Astrocyte (in vitro differentiated cells and primary cell): ENCODE data around the gene MAST1.

Source experiments
- EZH2 ChIP-seq: IDR thresholded peaks from 2 replicates; pipeline ENCODE4 v1.6.1; 2012; ENCODE audit warnings: mild to moderate bottlenecking, low read length, inconsistent platforms; ENCODE audit not compliant: insufficient read depth
- TF ChIP-seq, protein P1 (sequence below): IDR thresholded peaks from 2 replicates; pipeline ENCODE4 v1.5.1; 2011; ENCODE audit warnings: low read depth, mild to moderate bottlenecking, inconsistent platforms, low read length, moderate library complexity; ENCODE audit not compliant: insufficient read depth

GRCh38 chr19:12828494-12828893, 9.8 kb upstream of the MAST1 start:
- TF ChIP-seq, protein P1, sequence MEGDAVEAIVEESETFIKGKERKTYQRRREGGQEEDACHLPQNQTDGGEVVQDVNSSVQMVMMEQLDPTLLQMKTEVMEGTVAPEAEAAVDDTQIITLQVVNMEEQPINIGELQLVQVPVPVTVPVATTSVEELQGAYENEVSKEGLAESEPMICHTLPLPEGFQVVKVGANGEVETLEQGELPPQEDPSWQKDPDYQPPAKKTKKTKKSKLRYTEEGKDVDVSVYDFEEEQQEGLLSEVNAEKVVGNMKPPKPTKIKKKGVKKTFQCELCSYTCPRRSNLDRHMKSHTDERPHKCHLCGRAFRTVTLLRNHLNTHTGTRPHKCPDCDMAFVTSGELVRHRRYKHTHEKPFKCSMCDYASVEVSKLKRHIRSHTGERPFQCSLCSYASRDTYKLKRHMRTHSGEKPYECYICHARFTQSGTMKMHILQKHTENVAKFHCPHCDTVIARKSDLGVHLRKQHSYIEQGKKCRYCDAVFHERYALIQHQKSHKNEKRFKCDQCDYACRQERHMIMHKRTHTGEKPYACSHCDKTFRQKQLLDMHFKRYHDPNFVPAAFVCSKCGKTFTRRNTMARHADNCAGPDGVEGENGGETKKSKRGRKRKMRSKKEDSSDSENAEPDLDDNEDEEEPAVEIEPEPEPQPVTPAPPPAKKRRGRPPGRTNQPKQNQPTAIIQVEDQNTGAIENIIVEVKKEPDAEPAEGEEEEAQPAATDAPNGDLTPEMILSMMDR = no peak
- no peak for TF ChIP-seq EZH2
